ENCODE results near the gene SCYL1. TPM values are rescaled to one million over a fixed set of nuclear protein-coding genes. Genes with fewer than 3 reads are reported as not detected.

SCYL1 gene
- total and polyA plus RNA-seq, 2 experiments from 2014 or later = 83.9 to 167 TPM

GRCh38 chr11:65583589-65583988 lies 58.7 kb downstream of the SCYL1 start:
- Histone ChIP-seq H3K4me2 (no peak overlapping the region), H3K79me2 (no peaks in the 10 kb centered on the region), H3K4me1 (ENCODE audit: insufficient read depth) (no peaks in the 10 kb centered on the region), H3K9me2 (replicated peaks; ENCODE audit: insufficient read depth) (no peaks in the 10 kb centered on the region), H3K36me3 (replicated peaks; ENCODE audit: insufficient read depth, low read depth) (no peaks in the 10 kb centered on the region), H3K27me3 (peaks cover 20% of the 10 kb centered on the region), H3K4me3 (no peak overlapping the region), H2AFZ (no peak overlapping the region), H3K27ac (no peak overlapping the region), H4K20me1 (ENCODE audit: insufficient read depth, poor library complexity, severe bottlenecking) (no peaks in the 10 kb centered on the region), H3K9me3 (ENCODE audit: low read depth) (no peaks in the 10 kb centered on the region)
- 91% methylated on average over 9 of the region's 10 CpGs for WGBS (ENCODE audit: low lambda C conversion rate, missing lambda C conversion rate)
- DNase-seq (ENCODE audit: low spot score) = no peak
- TF ChIP-seq EZH2phosphoT487 (IDR thresholded peaks at IDR 0.05; ENCODE audit: low read depth, severe bottlenecking, unreplicated experiment) = no peak
- no peak for TF ChIP-seq EZH2 (IDR thresholded peaks at IDR 0.05; ENCODE audit: borderline replicate concordance)
- TF ChIP-seq, protein P1, sequence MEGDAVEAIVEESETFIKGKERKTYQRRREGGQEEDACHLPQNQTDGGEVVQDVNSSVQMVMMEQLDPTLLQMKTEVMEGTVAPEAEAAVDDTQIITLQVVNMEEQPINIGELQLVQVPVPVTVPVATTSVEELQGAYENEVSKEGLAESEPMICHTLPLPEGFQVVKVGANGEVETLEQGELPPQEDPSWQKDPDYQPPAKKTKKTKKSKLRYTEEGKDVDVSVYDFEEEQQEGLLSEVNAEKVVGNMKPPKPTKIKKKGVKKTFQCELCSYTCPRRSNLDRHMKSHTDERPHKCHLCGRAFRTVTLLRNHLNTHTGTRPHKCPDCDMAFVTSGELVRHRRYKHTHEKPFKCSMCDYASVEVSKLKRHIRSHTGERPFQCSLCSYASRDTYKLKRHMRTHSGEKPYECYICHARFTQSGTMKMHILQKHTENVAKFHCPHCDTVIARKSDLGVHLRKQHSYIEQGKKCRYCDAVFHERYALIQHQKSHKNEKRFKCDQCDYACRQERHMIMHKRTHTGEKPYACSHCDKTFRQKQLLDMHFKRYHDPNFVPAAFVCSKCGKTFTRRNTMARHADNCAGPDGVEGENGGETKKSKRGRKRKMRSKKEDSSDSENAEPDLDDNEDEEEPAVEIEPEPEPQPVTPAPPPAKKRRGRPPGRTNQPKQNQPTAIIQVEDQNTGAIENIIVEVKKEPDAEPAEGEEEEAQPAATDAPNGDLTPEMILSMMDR (IDR thresholded peaks at IDR 0.05; ENCODE audit: poor library complexity) = no peak

DNA sequence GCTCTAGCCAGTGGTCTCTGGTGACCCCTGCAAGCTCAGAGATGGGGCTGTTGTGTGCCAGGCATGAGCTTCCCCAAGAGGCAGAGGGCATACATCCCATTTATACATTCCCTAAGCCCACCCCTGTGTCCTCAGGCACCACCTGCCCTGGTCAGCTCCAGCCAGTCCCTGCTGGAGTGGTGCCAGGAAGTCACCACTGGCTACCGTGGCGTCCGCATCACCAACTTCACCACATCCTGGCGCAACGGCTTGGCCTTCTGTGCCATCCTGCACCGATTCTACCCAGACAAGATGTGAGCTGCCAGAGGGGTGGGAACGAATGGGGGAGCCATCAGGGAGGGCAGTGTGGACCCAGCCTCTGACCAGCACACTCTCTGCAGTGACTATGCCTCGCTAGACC lies 59.2 kb downstream of the SCYL1 start:
- TF ChIP-seq EZH2phosphoT487 (IDR thresholded peaks at IDR 0.05; ENCODE audit: low read depth, severe bottlenecking, unreplicated experiment) (no peak), EZH2 (IDR thresholded peaks at IDR 0.05; ENCODE audit: borderline replicate concordance) (no peak)
- TF ChIP-seq, protein P1 (IDR thresholded peaks at IDR 0.05; ENCODE audit: poor library complexity) = no peak
- H2AFZ ChIP-seq = no peak overlapping the region
- WGBS (ENCODE audit: low lambda C conversion rate, missing lambda C conversion rate) = 82% methylated on average over 8 of the region's 8 CpGs
- H3K9me2 ChIP-seq (replicated peaks; ENCODE audit: insufficient read depth) = no peaks in the 10 kb centered on the region
- no peaks in the 10 kb centered on the region for H4K20me1 ChIP-seq (ENCODE audit: insufficient read depth, poor library complexity, severe bottlenecking)
- H3K4me1 ChIP-seq (ENCODE audit: insufficient read depth) = no peaks in the 10 kb centered on the region
- H3K79me2 ChIP-seq = no peaks in the 10 kb centered on the region
- no peak for DNase-seq (ENCODE audit: low spot score)
- no peak overlapping the region for H3K27ac ChIP-seq
- H3K27me3 ChIP-seq = peaks cover 20% of the 10 kb centered on the region
- no peaks in the 10 kb centered on the region for H3K9me3 ChIP-seq (ENCODE audit: low read depth)
- H3K4me2 ChIP-seq = no peak overlapping the region
- no peaks in the 10 kb centered on the region for H3K36me3 ChIP-seq (replicated peaks; ENCODE audit: insufficient read depth, low read depth)
- H3K4me3 ChIP-seq = no peak overlapping the region

- H3K9me2 ChIP-seq (replicated peaks; ENCODE audit: insufficient read depth) = no peaks in the 10 kb centered on the region
- no peaks in the 10 kb centered on the region for H3K79me2 ChIP-seq
- H3K4me1 ChIP-seq (ENCODE audit: insufficient read depth) = no peaks in the 10 kb centered on the region
- H3K27ac ChIP-seq = no peak overlapping the region
- H3K27me3 ChIP-seq = peaks cover 20% of the 10 kb centered on the region
- no peak for DNase-seq (ENCODE audit: low spot score)
- no peaks in the 10 kb centered on the region for H3K9me3 ChIP-seq (ENCODE audit: low read depth)
- no peaks in the 10 kb centered on the region for H4K20me1 ChIP-seq (ENCODE audit: insufficient read depth, poor library complexity, severe bottlenecking)
- H3K4me2 ChIP-seq = peak overlapping the region; percentile 51
- H3K4me3 ChIP-seq = no peak overlapping the region
- WGBS (ENCODE audit: low lambda C conversion rate, missing lambda C conversion rate) = 62% methylated on average over 46 of the region's 46 CpGs
- peak; percentile 43 for TF ChIP-seq EZH2 (IDR thresholded peaks at IDR 0.05; ENCODE audit: borderline replicate concordance)
- TF ChIP-seq, protein P1 (IDR thresholded peaks at IDR 0.05; ENCODE audit: poor library complexity) = no peak
- no peak overlapping the region for H2AFZ ChIP-seq
- H3K36me3 ChIP-seq (replicated peaks; ENCODE audit: insufficient read depth, low read depth) = no peaks in the 10 kb centered on the region
These were observed 59.9 kb downstream of the SCYL1 start for GRCh38 chr11:65584723-65585171.

Data from hepatocyte (in vitro differentiated cells).